GM19395 (cell line): Measurements from ENCODE around the gene BCAS4.
"Not testable (repeated sequence)": the region's sequence is repeated elsewhere in the genome, so short reads cannot be mapped to it uniquely, and the experiment has no call there.

Source experiments
- ATAC-seq: cut with Tn5 transposase; IDR thresholded peaks from one replicate; pipeline ENCODE4 v1.9.1; 2021; ENCODE audit warnings: mild to moderate bottlenecking, moderate library complexity; ENCODE audit not compliant: unreplicated experiment

BCAS4 gene

DNA sequence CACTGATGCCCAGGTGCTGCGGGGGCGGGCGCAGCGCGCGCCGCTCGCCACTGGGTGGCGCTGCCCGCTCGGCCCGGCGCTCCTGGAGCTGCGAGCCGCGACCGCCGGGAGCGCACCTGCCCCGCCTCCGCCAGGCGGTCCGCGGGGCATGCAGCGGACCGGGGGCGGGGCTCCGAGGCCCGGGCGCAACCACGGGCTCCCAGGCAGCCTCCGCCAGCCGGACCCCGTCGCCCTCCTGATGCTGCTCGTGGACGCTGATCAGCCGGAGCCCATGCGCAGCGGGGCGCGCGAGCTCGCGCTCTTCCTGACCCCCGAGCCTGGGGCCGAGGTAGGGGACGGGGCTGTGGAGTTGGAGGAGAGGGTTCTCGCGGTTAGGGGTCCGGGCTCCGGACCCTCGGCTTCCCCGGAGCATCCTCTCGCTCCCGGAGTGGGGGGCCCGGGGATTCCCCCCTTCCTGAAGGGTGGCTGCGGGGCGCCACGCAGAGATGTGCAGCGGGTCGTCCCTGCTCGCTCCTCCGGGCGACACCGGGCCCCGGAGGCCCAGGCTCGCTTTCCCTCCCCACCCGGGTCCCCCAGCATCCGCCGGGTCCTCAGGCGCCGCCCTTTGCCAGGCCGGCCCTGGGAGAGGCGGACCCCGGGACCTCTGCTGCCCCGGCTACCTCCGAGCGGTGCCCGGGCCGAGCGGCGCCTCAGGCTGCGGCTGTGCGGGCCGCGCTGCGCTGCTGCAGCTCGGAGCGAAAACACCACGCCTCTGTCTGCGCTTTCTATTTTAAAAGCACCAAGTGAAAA lies at the start of gene BCAS4:
Gene BCAS4, plus strand, starts transcription at position 216 of the 789 bp plus-strand sequence. Its CDS starts 23 bp downstream, at position 239.
- ATAC-seq, result peak; percentile 53

DNA sequence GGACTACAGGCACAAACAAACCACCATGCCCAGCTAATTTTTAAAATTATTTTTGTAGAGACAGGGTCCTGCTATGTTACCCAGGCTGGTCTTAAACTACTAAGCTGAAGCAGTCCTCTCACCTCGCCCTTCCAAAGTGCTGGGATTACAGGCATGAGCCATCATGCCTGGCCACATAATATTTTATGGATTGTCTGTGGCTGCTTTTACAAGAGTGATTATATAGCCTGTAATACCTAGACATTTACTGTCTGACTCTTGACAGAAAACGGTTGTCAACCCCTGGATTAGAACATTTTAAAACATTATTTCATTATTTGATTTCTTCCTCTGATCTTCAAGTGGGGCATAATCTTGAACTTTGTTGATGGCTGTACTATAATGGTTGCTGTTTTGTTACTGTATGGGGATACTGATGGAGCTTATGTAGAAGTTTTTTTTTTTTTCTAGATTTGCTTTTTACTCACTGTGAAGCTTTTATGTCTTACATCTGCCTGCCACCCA lies 49.2 kb upstream of the BCAS4 start:
- no peak for ATAC-seq

- ATAC-seq, result no peak
Observed at GRCh38 chr20:50746138-50746940, 48.5 kb upstream of the BCAS4 start.

DNA sequence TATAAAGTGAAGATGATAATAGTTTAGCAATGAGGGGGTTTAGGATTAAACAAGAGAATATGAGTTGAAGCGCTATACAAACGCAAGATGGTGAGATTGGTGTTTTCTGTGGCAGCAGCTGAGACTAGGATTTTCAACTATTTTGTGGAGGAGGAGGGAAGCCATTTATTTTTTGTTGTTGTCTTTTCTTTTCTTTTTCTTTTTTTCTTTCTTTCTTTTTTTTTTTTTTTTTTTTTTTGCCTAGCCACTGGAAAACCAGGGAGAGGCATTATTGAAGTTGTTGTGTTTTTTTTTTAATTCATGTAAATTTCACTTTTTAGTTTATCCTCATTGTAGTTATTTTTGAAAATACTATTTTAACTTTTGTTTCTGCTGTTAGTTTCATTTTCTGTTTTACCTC lies 47.6 kb upstream of the BCAS4 start:
- ATAC-seq, result no peak

- ATAC-seq, result no peak
Observed at GRCh38 chr20:50750145-50750671, 44.7 kb upstream of the BCAS4 start.

DNA sequence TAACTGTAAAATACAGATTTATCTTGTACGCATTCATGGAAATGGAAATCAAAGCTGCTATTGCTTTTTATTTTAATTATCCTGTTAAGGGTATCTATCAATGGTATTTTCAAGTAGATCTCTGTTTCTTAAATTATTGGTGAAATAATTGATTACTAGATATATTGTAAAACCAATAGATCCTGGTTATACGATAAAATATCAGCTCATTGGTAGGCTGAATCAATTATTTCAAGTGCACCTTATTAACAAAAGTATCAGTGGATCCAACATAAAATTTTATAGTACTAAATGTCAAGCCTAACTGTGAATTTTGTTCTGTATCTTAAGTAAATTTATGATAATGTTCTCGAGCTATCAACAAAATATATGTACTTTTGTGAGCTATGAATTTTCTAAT lies 41.7 kb upstream of the BCAS4 start:
- no peak for ATAC-seq

DNA sequence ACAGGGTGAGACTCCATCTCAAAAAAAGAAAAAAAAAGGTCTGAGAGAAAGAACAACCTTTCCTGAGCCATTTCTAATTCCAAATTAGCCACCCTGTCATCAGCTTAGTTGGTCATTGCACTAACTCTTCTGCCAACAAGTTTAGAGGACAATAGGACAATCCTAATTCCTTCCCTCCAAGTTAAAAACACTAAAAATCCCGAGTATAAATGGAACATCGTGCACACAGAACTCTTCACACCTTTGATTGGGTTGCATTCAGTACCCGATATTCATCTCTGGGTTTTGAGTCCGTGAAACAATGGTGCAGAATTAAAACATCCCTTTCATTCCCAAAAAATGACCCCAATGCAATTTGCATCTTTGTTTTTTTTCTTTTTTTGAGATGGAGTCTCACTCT lies 40.4 kb upstream of the BCAS4 start:
- ATAC-seq, result no peak

GRCh38 chr20:50756447-50756846 lies 38.4 kb upstream of the BCAS4 start:
- no peak for ATAC-seq

DNA sequence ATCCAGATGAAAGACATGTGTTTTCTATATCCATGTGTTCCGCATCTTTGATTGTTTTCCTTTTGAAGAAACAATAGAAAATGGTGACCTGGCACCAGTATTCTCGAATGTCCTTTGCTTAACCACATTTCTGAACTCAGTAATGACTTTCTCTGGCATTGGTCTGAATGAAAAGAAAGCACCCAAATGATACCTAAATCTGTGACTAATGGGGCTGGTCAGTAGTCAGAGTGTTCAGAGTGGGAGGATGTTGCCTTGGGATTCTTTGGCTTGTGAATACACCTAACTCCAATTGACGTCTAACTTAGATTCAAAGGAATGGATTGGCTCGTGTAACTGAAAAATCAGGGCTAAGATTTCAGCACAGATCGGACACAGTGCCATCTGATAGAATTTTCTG lies 36.4 kb upstream of the BCAS4 start:
- no peak for ATAC-seq

- no peak for ATAC-seq
Observed at GRCh38 chr20:50758992-50759391, 35.9 kb upstream of the BCAS4 start.

- no peak for ATAC-seq
Observed at GRCh38 chr20:50759678-50760077, 35.2 kb upstream of the BCAS4 start.

DNA sequence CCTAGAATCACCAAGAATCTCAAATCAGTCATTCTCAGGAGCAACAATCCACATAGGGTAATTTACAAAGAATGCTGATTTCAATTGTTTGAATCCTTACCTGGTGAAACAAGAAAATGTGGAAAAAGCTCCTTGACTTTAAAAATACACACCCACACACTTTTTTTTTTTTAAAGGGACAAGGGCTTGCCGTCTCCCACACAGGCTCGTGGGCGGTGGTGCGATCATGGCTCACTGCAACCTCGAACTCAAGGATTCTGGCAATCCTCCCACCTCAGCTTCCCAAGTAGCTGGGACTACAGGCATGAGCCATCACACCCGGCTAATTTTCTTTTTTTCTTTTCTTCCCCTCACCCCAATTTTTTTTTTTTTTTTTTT lies 32.8 kb upstream of the BCAS4 start:
- no peak for ATAC-seq

- no peak for ATAC-seq
Observed at GRCh38 chr20:50762435-50763220, 32.2 kb upstream of the BCAS4 start.

DNA sequence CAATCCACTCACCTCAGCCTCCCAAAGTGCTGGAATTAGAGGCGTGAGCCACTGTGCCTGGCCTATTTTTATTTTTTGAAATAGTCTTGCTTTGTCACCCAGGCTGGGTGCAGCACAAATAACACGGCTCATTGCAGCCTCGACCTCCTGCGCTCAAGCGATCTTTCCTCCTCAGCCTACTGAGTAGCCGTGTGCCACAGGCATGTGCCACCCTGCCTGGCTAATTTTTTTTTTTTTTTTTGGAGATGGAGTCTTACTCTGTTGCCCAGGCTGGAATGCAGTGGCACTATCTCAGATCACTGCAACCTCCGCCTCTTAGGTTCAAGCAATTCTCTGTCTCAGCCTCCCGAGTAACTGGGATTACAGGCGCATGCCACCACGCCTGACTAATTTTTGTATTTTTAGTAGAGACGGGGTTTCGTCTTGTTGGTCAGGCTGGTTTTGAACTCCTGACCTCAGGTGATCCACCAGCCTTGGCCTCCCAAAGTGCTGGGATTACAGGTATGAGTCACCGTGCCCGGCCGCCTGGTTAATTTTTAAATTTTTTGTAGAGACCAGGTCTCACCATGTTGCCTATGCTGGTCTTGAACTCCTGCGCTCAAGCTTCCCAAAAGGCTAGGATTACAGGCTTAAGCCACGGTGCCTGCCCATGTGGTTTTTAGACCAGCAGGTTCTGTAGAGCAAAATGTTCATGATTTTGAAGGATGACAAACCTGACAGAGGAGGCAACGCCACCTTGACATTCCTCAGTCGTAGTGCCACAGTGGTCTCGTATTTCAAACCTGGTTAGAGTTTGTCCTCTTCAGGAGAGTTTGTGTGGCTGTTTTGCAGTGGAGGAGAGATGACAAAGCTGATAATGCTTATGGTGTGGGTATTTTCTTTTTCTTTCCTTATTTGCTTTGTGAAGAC lies 31.1 kb upstream of the BCAS4 start:
- not testable (repeated sequence) for ATAC-seq

- ATAC-seq, result not testable (repeated sequence)
Observed at GRCh38 chr20:50765251-50765650, 29.6 kb upstream of the BCAS4 start.

GRCh38 chr20:50765674-50766073 lies 29.2 kb upstream of the BCAS4 start:
- no peak for ATAC-seq

DNA sequence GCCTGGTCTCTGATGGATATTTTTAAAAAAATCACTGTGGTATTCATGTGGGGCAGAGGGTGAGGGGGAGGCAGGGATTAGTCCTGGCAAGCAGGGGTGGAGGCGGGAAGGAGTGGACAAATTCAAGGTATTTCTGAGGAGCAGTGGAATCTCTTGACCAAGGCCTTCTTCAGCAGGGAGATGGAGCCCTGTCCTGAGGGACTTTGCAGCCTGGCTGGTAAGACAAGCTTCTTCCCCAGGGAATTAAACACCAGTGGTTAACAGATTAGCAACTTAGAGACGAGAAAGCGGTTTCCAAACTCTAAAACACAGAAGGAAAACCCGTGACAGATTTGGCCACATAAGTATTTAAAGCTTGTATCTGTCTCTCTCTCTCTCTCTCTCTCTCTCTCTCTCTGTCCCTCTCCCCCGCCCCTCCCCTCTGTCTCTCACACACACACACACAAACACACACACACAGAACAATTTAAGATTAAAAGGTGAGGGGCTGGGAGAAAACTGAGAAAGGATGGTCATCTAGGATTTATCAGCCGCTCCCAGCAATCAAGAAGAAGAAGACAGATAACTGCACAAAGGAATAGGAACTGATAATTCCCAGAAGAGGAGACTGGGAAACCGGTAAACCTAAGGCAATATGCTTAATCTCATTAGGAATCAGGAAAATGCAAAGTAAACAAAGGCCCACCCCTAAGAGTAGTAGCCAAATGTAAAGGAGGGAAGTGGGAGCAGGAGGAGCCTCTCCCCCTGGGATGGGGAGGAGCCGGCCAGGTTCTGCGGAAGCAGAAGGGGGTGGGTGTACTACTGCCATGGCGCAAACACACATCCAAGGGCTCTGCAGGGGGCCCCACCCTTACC lies 27.7 kb upstream of the BCAS4 start:
- ATAC-seq, result not testable (repeated sequence)

DNA sequence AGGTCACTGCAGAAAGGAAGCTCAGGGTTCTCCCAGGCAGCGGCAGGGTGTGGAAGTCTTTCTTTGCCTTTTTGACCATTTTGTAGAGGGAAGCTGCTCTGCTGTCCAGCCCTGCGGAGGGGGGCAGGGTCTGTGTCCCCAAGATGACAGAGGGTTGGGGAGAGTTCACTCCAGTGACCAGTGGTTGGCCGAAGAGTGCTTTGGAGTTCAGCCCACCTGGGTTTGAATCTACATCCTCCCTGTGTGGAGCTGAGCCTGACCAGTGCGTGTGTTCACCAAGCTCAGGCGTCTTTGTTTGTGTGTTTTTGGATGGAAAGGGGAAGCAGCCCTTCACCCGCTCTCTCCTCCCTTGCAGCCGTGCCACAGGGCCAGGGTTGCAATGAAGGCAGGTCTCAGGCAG lies 25.9 kb upstream of the BCAS4 start:
- ATAC-seq, result not testable (repeated sequence)

DNA sequence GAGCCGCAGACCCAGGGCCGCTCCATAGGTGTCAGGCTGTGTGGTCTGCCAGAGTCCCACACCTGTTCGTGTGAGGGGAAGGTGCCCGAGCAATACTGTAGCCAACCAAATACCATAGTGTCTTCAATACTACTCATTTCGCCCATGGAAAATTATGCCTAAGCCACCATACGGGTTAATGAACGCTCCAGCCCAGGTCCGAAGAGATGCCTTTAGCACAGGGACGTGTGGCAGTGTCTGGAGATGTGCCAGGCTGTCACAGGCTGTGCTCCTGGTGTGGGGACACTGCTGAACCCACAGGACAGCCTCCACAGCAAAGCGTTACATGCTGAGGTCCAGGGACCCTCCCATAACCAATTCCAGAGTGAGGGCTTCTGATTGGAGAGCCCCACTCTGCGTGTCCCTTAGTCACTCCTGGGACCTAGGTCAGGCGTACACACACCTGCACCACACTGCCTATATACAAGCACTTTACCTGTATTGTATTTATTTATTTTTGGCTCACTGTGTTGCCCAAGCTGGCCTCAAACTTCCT lies 25.2 kb upstream of the BCAS4 start:
- ATAC-seq, result not testable (repeated sequence)
